ENCODE results near the gene OR6P1. TPM values are rescaled to one million over a fixed set of nuclear protein-coding genes. Genes with fewer than 3 reads are reported as not detected.

Gene OR6P1
- total and polyA plus RNA-seq, 2 of the 8 experiments (the other 6 are each of a cell fraction or from before 2014, with no cell fraction given) = not detected

DNA sequence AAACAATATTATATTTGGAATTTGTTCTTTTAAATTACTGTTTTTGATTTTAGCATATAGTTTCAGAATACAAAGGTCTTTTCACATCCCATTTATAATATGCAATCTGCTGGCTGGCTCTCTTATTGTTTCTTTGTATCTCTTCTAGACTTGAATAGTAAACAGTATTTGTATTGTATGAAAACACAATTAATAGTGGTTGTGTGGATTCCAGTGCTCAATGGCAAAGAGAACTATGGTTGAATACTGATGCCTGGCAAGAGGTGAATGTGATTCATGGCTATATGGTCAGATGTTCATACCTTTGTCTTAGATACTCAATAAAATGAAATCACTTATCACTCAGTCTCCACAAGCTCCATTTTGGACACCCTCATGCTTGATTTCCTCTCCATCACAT is 53.4 kb downstream of the OR6P1 start:
- no peak overlapping the region for H4K5ac ChIP-seq (ENCODE audit: insufficient read length, low read depth, low read length)
- no peak overlapping the region for H4K91ac ChIP-seq (replicated peaks; ENCODE audit: insufficient read length, low read length)
- H3K4me1 ChIP-seq (replicated peaks in 1 of 4; ENCODE audit: control insufficient read depth in 3 of 4, insufficient read depth in 4 of 4, low read length in 3 of 4) = peaks cover 0 to 2% (median 1%) of the 10 kb centered on the region in 4 experiments; a peak in 2 of 7 replicates
- CTCF ChIA-PET (ENCODE audit: partially characterized antibody) = no interaction called here
- no peak overlapping the region for H2AK5ac ChIP-seq (ENCODE audit: low read depth, low read length)
- POLR2A ChIA-PET (ENCODE audit: partially characterized antibody) = no interaction called here
- H3K4me3 ChIP-seq (ENCODE audit: extremely low read depth in 1 of 4, insufficient read depth in 2 of 4, low read depth in 3 of 4, low read length in 4 of 4) = no peak overlapping the region
- no peak overlapping the region for H3K18ac ChIP-seq (ENCODE audit: extremely low read depth, low read length)
- DNase-seq (ENCODE audit: low read depth in 1 of 2, low spot score in 2 of 2) (no peak), FAIRE-seq (no peak)
- no peak for TF ChIP-seq GTF2F1 (IDR thresholded peaks at IDR 0.05; ENCODE audit: borderline replicate concordance, low read depth, low read length)
- no peak overlapping the region for H2BK20ac ChIP-seq (ENCODE audit: low read length)
- H3K23me2 ChIP-seq (ENCODE audit: low read depth, low read length) = no peaks in the 10 kb centered on the region
- H4K20me1 ChIP-seq (replicated peaks in 1 of 2; ENCODE audit: control insufficient read depth in 1 of 2, insufficient read depth in 2 of 2, low read length in 2 of 2) = no peaks in the 10 kb centered on the region
- no peak overlapping the region for H3K14ac ChIP-seq (ENCODE audit: insufficient read length)
- no peak overlapping the region for H4K8ac ChIP-seq (ENCODE audit: extremely low read depth, insufficient read depth, low read length)
- no peak overlapping the region for H3K27ac ChIP-seq (ENCODE audit: low read depth, low read length)
- H2BK120ac ChIP-seq (replicated peaks; ENCODE audit: low read depth, low read length) = no peak overlapping the region
- H3K56ac ChIP-seq (replicated peaks; ENCODE audit: insufficient read length, low read depth, low read length) = no peak overlapping the region
- no peak overlapping the region for H3K4ac ChIP-seq (replicated peaks; ENCODE audit: insufficient read length, low read depth, low read length)
- no peak overlapping the region for H2BK15ac ChIP-seq (ENCODE audit: low read length)
- H3K23ac ChIP-seq (ENCODE audit: insufficient read length) = no peak overlapping the region
- no peak overlapping the region for H2BK12ac ChIP-seq (ENCODE audit: low read depth, low read length)
- no peaks in the 10 kb centered on the region for H3K79me1 ChIP-seq (ENCODE audit: low read depth, low read length)
- H3K27me3 ChIP-seq (replicated peaks in 1 of 4; ENCODE audit: control insufficient read depth in 3 of 4, extremely low read depth in 1 of 4, insufficient read depth in 3 of 4, low read length in 3 of 4) = no peaks in the 10 kb centered on the region
- no peak overlapping the region for H2BK5ac ChIP-seq (ENCODE audit: low read depth, low read length)
- H3K4me2 ChIP-seq (ENCODE audit: insufficient read depth in 1 of 2, low read depth in 2 of 2, low read length in 2 of 2) = no peak overlapping the region
- no peak overlapping the region for H2AFZ ChIP-seq (ENCODE audit: low read length)
- no peaks in the 10 kb centered on the region for H3K79me2 ChIP-seq (ENCODE audit: control insufficient read depth in 1 of 2, insufficient read depth in 2 of 2, low read length in 2 of 2)
- H3K9me3 ChIP-seq (ENCODE audit: insufficient read depth in 2 of 2, low read depth in 1 of 2, low read length in 1 of 2) = no peaks in the 10 kb centered on the region; a peak in 1 of 4 replicates
- H3K36me3 ChIP-seq (ENCODE audit: control insufficient read depth in 2 of 4, insufficient read depth in 4 of 4, low read length in 3 of 4) = no peaks in the 10 kb centered on the region
- no peak overlapping the region for H3K9ac ChIP-seq (replicated peaks in 1 of 4; ENCODE audit: extremely low read depth in 1 of 4, low read depth in 3 of 4, low read length in 3 of 4)

Other genes with a start within 250 kb of the OR6P1 start
- not detected in 2 replicates for gene CD1B, start 239.0 kb downstream of the OR6P1 start, total RNA-seq (2021; fragmentation: NEBNext Ultra II Directional; extraction: Animal tissue kit (Norgen Biotek cat#: 25700))
- not detected in 2 replicates for gene CD1B, start 239.0 kb downstream of the OR6P1 start, polyA plus RNA-seq (2011; rRNA removed)
- not detected in 2 replicates for gene CD1E, start 216.7 kb downstream of the OR6P1 start, total RNA-seq (2021; fragmentation: NEBNext Ultra II Directional; extraction: Animal tissue kit (Norgen Biotek cat#: 25700))
- not detected in 2 replicates for gene CD1E, start 216.7 kb downstream of the OR6P1 start, polyA plus RNA-seq (2011; rRNA removed)
- gene OR10T2, start 171.1 kb downstream of the OR6P1 start, total RNA-seq (2021; fragmentation: NEBNext Ultra II Directional; extraction: Animal tissue kit (Norgen Biotek cat#: 25700)) = not detected in 2 replicates
- gene OR10T2, start 171.1 kb downstream of the OR6P1 start, polyA plus RNA-seq (2011; rRNA removed) = not detected in 2 replicates
- gene OR10K2, start 144.3 kb downstream of the OR6P1 start, total RNA-seq (2021; fragmentation: NEBNext Ultra II Directional; extraction: Animal tissue kit (Norgen Biotek cat#: 25700)) = not detected in 2 replicates
- not detected in 2 replicates for gene OR10K2, start 144.3 kb downstream of the OR6P1 start, polyA plus RNA-seq (2011; rRNA removed)
- gene OR10K1, start 108.7 kb downstream of the OR6P1 start, total RNA-seq (2021; fragmentation: NEBNext Ultra II Directional; extraction: Animal tissue kit (Norgen Biotek cat#: 25700)) = not detected in 2 replicates
- gene OR10K1, start 108.7 kb downstream of the OR6P1 start, polyA plus RNA-seq (2011; rRNA removed) = not detected in 2 replicates
- not detected in 2 replicates for gene OR10R2, start 98.4 kb downstream of the OR6P1 start, total RNA-seq (2021; fragmentation: NEBNext Ultra II Directional; extraction: Animal tissue kit (Norgen Biotek cat#: 25700))
- gene OR10R2, start 98.4 kb downstream of the OR6P1 start, polyA plus RNA-seq (2011; rRNA removed) = not detected in 2 replicates
- gene OR6Y1, start 16.2 kb downstream of the OR6P1 start, total RNA-seq (2021; fragmentation: NEBNext Ultra II Directional; extraction: Animal tissue kit (Norgen Biotek cat#: 25700)) = 0.07 TPM in 1 of 2 replicates, not detected in the other
- gene OR6Y1, start 16.2 kb downstream of the OR6P1 start, polyA plus RNA-seq (2011; rRNA removed) = not detected in 2 replicates
- not detected in 2 replicates for gene OR10X1, start 9.3 kb upstream of the OR6P1 start, total RNA-seq (2021; fragmentation: NEBNext Ultra II Directional; extraction: Animal tissue kit (Norgen Biotek cat#: 25700))
- gene OR10X1, start 9.3 kb upstream of the OR6P1 start, polyA plus RNA-seq (2011; rRNA removed) = not detected in 2 replicates
- gene OR10Z1, start 34.7 kb upstream of the OR6P1 start, total RNA-seq (2021; fragmentation: NEBNext Ultra II Directional; extraction: Animal tissue kit (Norgen Biotek cat#: 25700)) = not detected in 2 replicates
- gene OR10Z1, start 34.7 kb upstream of the OR6P1 start, polyA plus RNA-seq (2011; rRNA removed) = not detected in 2 replicates
- not detected in 2 replicates for gene SPTA1, start 116.1 kb upstream of the OR6P1 start, total RNA-seq (2021; fragmentation: NEBNext Ultra II Directional; extraction: Animal tissue kit (Norgen Biotek cat#: 25700))
- gene SPTA1, start 116.1 kb upstream of the OR6P1 start, polyA plus RNA-seq (2011; rRNA removed) = not detected in 2 replicates
- not detected in 2 replicates for gene OR6K2, start 130.1 kb upstream of the OR6P1 start, total RNA-seq (2021; fragmentation: NEBNext Ultra II Directional; extraction: Animal tissue kit (Norgen Biotek cat#: 25700))
- not detected in 2 replicates for gene OR6K2, start 130.1 kb upstream of the OR6P1 start, polyA plus RNA-seq (2011; rRNA removed)
- gene OR6K3, start 150.1 kb upstream of the OR6P1 start, total RNA-seq (2021; fragmentation: NEBNext Ultra II Directional; extraction: Animal tissue kit (Norgen Biotek cat#: 25700)) = not detected in 2 replicates
- not detected in 2 replicates for gene OR6K3, start 150.1 kb upstream of the OR6P1 start, polyA plus RNA-seq (2011; rRNA removed)
- gene OR6K6, start 184.1 kb upstream of the OR6P1 start, total RNA-seq (2021; fragmentation: NEBNext Ultra II Directional; extraction: Animal tissue kit (Norgen Biotek cat#: 25700)) = not detected in 2 replicates
- not detected in 2 replicates for gene OR6K6, start 184.1 kb upstream of the OR6P1 start, polyA plus RNA-seq (2011; rRNA removed)
- gene OR6N1, start 201.6 kb upstream of the OR6P1 start, total RNA-seq (2021; fragmentation: NEBNext Ultra II Directional; extraction: Animal tissue kit (Norgen Biotek cat#: 25700)) = not detected in 2 replicates
- not detected in 2 replicates for gene OR6N1, start 201.6 kb upstream of the OR6P1 start, polyA plus RNA-seq (2011; rRNA removed)
- not detected in 2 replicates for gene OR6N2, start 210.6 kb upstream of the OR6P1 start, total RNA-seq (2021; fragmentation: NEBNext Ultra II Directional; extraction: Animal tissue kit (Norgen Biotek cat#: 25700))
- not detected in 2 replicates for gene OR6N2, start 210.6 kb upstream of the OR6P1 start, polyA plus RNA-seq (2011; rRNA removed)